Astrocyte of the spinal cord (primary cell): ENCODE data around the gene ZNF785.

Experiments used
- DNase-seq: peaks from one replicate; pipeline ENCODE4 v3.0.0; 2011; ENCODE audit warnings: low read depth, low spot score
- H3K4me3 ChIP-seq: 2 replicates; pipeline ENCODE4 v1.5.1; 2011; ENCODE audit warnings: low read depth, mild to moderate bottlenecking, low read length, moderate library complexity
- in situ Hi-C: cut with HindIII; loops from 2 replicates; pipeline ENCODE4 v1.10.0; 2017; ENCODE audit warnings: low sequenced_read_pairs
- TF ChIP-seq, protein P1 (sequence below): IDR thresholded peaks from 2 replicates; pipeline ENCODE4 v1.5.1; 2012; ENCODE audit warnings: low read depth, mild to moderate bottlenecking, low read length, inconsistent platforms

The ZNF785 gene

DNA sequence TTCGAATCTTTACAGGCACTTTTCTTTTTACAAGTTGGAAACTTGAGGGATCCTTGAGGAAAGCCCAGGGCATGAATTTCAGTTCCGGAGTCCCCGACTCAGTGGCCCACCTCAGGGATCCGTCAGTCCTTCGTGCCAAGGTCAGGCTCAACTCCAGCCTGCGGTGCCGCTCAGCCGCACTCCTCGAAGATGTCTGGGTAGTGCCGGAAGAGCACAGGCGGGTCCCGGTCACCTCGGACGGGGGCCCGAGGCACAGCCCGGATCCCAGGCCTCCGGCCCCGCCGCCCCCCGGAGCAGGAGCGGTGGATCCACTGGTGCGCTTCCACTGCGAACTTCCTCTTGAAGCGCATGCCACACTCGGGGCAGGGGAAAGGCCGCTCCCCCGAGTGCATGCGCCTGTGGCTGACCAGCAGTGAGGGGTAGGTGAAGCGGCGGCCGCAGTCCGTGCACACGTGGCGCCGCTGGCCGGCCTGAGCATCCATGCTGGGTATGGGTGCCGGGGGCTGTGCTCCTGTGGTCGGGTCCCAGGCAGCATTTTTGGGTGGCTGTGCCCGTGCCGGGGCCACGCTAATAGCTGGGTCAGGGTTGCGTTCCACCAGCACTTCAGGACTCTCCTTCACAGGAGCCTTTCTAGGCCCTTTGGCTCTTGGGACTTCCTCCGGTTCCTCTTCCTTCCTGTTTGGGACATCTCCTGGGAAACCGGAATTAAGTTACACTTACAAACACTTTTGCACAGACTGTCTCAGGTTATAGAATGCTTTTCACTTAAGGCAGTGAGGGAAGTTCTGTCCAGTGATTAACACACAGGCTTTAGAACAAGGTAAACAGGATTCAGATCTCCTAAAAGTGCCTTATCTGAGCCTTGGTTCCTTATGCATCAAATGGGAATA, 15.5 kb downstream of the ZNF785 start:
- DNase-seq: no peak
- TF ChIP-seq, protein P1, sequence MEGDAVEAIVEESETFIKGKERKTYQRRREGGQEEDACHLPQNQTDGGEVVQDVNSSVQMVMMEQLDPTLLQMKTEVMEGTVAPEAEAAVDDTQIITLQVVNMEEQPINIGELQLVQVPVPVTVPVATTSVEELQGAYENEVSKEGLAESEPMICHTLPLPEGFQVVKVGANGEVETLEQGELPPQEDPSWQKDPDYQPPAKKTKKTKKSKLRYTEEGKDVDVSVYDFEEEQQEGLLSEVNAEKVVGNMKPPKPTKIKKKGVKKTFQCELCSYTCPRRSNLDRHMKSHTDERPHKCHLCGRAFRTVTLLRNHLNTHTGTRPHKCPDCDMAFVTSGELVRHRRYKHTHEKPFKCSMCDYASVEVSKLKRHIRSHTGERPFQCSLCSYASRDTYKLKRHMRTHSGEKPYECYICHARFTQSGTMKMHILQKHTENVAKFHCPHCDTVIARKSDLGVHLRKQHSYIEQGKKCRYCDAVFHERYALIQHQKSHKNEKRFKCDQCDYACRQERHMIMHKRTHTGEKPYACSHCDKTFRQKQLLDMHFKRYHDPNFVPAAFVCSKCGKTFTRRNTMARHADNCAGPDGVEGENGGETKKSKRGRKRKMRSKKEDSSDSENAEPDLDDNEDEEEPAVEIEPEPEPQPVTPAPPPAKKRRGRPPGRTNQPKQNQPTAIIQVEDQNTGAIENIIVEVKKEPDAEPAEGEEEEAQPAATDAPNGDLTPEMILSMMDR: no peak

DNA sequence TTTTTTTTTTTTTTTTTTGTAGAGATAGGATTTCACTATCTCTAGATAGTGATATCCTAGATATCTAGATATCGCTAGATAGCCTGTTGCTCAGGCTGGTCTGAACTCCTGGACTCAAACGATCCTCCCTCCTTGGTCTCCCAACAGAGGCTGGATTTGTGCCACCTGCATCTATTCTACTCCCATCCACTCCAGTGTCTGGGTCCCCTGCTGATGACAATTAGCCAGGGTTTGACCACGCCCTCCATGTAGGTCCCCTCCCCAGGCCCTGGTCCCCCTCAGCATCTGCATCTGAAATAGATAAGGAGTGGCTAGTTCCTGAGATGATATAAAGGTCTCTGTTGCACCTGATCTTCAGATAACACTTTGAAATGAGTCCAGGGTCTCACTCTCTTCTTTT, 16.2 kb downstream of the ZNF785 start:
- in situ Hi-C loops: no loop called here
- TF ChIP-seq, protein P1: no peak
- no peak overlapping the region for H3K4me3 ChIP-seq
- DNase-seq: no peak

More for the DNA sequence above, 15.5 kb downstream of the ZNF785 start:
- in situ Hi-C loops: no loop called here
- H3K4me3 ChIP-seq: no peak overlapping the region

DNA sequence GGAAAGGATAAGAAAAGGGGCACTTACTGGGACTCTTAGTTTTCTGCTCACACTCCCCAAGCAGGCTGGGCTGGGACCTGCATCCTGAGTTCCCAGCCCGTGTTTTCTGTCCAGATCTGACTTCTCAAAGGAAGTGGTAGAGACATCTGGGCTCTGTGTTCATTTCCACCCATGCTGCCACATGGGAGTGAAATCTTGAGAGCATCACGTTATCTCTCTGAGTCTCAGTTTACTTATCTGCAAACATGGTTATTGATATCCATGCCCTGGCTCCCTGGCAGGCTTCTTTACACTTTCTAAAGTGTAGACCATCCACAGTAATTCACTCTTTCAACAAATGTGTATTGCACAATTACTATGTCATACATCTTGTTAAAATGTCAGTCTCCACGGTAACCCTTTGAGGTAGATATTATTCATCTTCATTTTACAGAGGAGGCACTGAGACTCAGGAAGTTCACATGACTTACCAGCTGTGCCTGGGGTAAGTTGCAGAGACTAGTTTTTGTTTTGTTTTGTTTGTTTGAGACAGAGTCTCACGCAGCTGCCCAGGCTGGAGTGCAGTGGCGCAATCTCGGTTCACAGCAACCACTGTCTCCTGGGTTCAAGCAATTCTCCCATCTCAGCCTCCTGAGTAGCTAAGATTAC, 17.4 kb downstream of the ZNF785 start:
- TF ChIP-seq, protein P1: no peak
- H3K4me3 ChIP-seq: no peak overlapping the region
- DNase-seq: peak; percentile 38
- in situ Hi-C loops: no loop called here

DNA sequence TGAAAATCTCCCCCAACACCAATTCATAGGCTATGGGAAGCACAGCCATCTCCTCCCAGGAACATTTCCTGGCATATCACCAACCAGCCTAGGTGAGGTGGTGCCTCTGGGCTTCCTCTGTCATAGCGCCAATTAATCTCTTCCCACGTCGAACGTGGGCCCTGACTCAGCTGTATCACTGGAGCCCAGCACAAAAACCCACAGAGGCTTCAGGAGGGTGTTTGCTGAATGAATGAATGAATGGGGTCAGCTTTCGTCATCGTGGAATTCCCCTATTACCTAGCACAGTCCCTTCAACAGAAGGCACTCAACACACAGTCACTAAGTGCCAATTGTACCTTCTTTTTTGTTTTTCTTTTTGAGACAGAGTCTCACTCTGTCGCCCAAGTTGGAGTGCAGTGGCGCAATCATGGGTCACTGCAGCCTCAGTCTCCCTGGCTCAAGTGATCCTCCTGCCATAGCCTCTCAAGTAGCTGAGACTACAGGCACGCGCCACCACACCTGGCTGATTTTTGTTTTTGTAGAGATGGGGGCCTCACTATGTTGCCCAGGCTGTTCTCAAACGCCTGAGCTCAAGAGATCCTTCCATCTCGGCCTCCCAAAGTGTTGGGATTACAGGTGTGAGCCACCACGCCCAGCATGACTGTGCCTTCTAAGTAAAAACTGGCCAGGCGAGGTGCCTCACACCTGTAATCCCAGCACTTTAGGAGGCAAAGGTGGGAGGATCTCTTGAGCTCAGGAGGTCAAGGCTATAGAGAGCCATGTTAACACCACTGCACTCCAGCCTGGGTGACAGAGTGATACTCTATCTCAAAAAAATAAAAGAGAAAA, 18.1 kb downstream of the ZNF785 start:
- TF ChIP-seq, protein P1: no peak
- no peak overlapping the region for H3K4me3 ChIP-seq
- no peak for DNase-seq
- in situ Hi-C loops: no loop called here

DNA sequence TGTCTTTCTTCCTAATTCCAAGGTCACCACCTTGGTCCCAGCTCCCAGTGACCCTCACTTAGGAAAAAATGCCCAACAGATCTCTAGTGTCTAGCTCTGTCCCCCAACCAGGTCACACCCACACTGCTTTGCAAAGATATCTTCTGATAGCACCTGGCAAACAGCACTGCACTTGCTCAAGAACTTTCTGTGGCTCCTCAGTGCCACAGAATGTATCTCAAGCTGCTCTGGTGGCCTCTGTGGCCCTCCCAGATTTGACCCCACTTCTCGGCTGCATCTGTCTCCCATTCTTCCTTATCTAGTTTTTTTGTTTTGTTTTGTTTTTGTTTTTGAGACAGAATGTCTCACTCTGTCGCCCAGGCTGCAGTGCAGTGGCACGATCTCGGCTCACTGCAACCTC, 19.0 kb downstream of the ZNF785 start:
- H3K4me3 ChIP-seq: no peak overlapping the region
- TF ChIP-seq, protein P1: no peak
- in situ Hi-C loops: no loop called here
- DNase-seq: no peak

DNA sequence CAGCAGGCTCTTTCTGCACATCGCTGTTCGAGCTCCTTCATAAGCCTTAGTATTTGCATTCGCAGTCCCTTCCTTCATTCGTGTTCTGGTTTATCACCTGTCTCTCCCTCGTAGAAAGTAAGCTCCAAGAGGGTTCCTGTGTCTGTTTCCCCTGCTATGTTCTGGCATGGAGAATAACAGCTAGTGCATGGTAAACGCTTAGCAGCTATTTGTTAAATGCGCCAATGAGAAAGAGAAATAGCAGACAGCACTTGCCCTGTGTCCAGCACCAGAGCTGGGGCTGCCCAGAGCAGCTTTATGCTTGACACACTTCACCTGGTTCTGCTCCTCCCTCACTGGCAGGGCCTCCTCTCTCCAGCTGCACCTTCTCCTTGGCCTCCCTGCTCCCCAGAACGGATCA, 19.5 kb downstream of the ZNF785 start:
- no peak for DNase-seq
- no peak overlapping the region for H3K4me3 ChIP-seq
- in situ Hi-C loops: no loop called here
- TF ChIP-seq, protein P1: no peak
